ENCODE data around the gene OSBP2.

The OSBP2 gene

GRCh38 chr22:30885001-30885366 is 190.3 kb downstream of the OSBP2 start:
- no peak overlapping the region for H3K4me3 ChIP-seq (ENCODE audit: low read length)
- no peak for DNase-seq (ENCODE audit: low read depth)
- no peak for TF ChIP-seq CTCF (conservative IDR thresholded peaks at IDR 0.05; ENCODE audit: low read length)

GRCh38 chr22:30885591-30885990 is 190.9 kb downstream of the OSBP2 start:
- H3K4me3 ChIP-seq (ENCODE audit: low read length): no peak overlapping the region
- no peak for DNase-seq (ENCODE audit: low read depth)
- no peak for TF ChIP-seq CTCF (conservative IDR thresholded peaks at IDR 0.05; ENCODE audit: low read length)

- no peak for DNase-seq (ENCODE audit: low read depth)
- no peak overlapping the region for H3K4me3 ChIP-seq (ENCODE audit: low read length)
- TF ChIP-seq CTCF (conservative IDR thresholded peaks at IDR 0.05; ENCODE audit: low read length): no peak
These were observed 192.8 kb downstream of the OSBP2 start for GRCh38 chr22:30887453-30887852.

- no peak overlapping the region for H3K4me3 ChIP-seq (ENCODE audit: low read length)
- DNase-seq (ENCODE audit: low read depth): no peak
- no peak for TF ChIP-seq CTCF (conservative IDR thresholded peaks at IDR 0.05; ENCODE audit: low read length)
These were observed 193.2 kb downstream of the OSBP2 start for GRCh38 chr22:30887861-30888260.

GRCh38 chr22:30889268-30889995 is 194.8 kb downstream of the OSBP2 start:
- DNase-seq (ENCODE audit: low read depth): no peak

GRCh38 chr22:30889996-30890480 is 195.4 kb downstream of the OSBP2 start:
- H3K4me3 ChIP-seq (ENCODE audit: low read length): no peak overlapping the region
- DNase-seq (ENCODE audit: low read depth): no peak
- TF ChIP-seq CTCF (conservative IDR thresholded peaks at IDR 0.05; ENCODE audit: low read length): no peak

More at GRCh38 chr22:30889268-30889995, 194.8 kb downstream of the OSBP2 start:
- no peak overlapping the region for H3K4me3 ChIP-seq (ENCODE audit: low read length)
- no peak for TF ChIP-seq CTCF (conservative IDR thresholded peaks at IDR 0.05; ENCODE audit: low read length)

GRCh38 chr22:30890686-30891442 is 196.2 kb downstream of the OSBP2 start:
- H3K4me3 ChIP-seq (ENCODE audit: low read length): no peak overlapping the region
- peak; percentile 85 for TF ChIP-seq CTCF (conservative IDR thresholded peaks at IDR 0.05; ENCODE audit: low read length)
- peak; percentile 19 for DNase-seq (ENCODE audit: low read depth)
